ENCODE measurements around the gene ESYT1. TPM values are rescaled to one million over a fixed set of nuclear protein-coding genes. Genes with fewer than 3 reads are reported as not detected.

The ESYT1 gene
- polyA plus RNA-seq, 1 donor from 2014 or later, result 19.6 TPM

- H2AFZ ChIP-seq (ENCODE audit: low read depth, low read length), result no peak overlapping the region
- H3F3A ChIP-seq (ENCODE audit: insufficient read depth, low read length, poor library complexity, severe bottlenecking), result peaks cover 5% of the 10 kb centered on the region
- peaks cover 5% of the 10 kb centered on the region for H4K20me1 ChIP-seq (ENCODE audit: insufficient read depth)
- peaks cover 11% of the 10 kb centered on the region for H3K36me3 ChIP-seq (ENCODE audit: insufficient read depth, low read length)
- no peak for TF ChIP-seq CTCF (IDR thresholded peaks at IDR 0.05; ENCODE audit: poor library complexity, severe bottlenecking)
- no peak for TF ChIP-seq MXI1 (conservative IDR thresholded peaks at IDR 0.05; ENCODE audit: poor library complexity, severe bottlenecking)
- TF ChIP-seq TAF1 (IDR thresholded peaks at IDR 0.05; ENCODE audit: low read depth), result no peak
- TF ChIP-seq EP300 (conservative IDR thresholded peaks at IDR 0.05; ENCODE audit: poor library complexity, severe bottlenecking), result no peak
- TF ChIP-seq REST (IDR thresholded peaks at IDR 0.05; ENCODE audit: borderline replicate concordance), result no peak
- TF ChIP-seq SMC3 (conservative IDR thresholded peaks at IDR 0.05; ENCODE audit: poor library complexity), result no peak
- no peak for TF ChIP-seq POLR2AphosphoS5 (IDR thresholded peaks at IDR 0.05)
- no peak for TF ChIP-seq RAD21 (conservative IDR thresholded peaks at IDR 0.05)
- no peak for TF ChIP-seq EZH2 (IDR thresholded peaks at IDR 0.05; ENCODE audit: borderline replicate concordance, insufficient read depth, low read length, poor library complexity, severe bottlenecking)
- H3K27me3 ChIP-seq (ENCODE audit: insufficient read depth, low read depth, low read length), result no peaks in the 10 kb centered on the region
- no peak overlapping the region for H3K27ac ChIP-seq (ENCODE audit: low read length)
- no peaks in the 10 kb centered on the region for H3K9me3 ChIP-seq (ENCODE audit: low read length)
- H3K79me2 ChIP-seq (replicated peaks; ENCODE audit: insufficient read depth, low read length), result peaks cover 15% of the 10 kb centered on the region
- H3K9ac ChIP-seq (ENCODE audit: low read length), result no peak overlapping the region
- no peak overlapping the region for H3K4me3 ChIP-seq (ENCODE audit: low read length)
- H3K9me2 ChIP-seq (ENCODE audit: insufficient read depth, low read length), result no peaks in the 10 kb centered on the region
- H3K4me2 ChIP-seq (ENCODE audit: low read length), result no peak overlapping the region
Measured at GRCh38 chr12:56164345-56164729, 36.3 kb downstream of the ESYT1 start.

- H3K27me3 ChIP-seq (ENCODE audit: insufficient read depth, low read depth, low read length), result no peaks in the 10 kb centered on the region
- peaks cover 3% of the 10 kb centered on the region for H3K36me3 ChIP-seq (ENCODE audit: insufficient read depth, low read length)
- H4K20me1 ChIP-seq (ENCODE audit: insufficient read depth), result peaks cover 3% of the 10 kb centered on the region
- H3F3A ChIP-seq (ENCODE audit: insufficient read depth, low read length, poor library complexity, severe bottlenecking), result peaks cover 5% of the 10 kb centered on the region
- TF ChIP-seq REST (IDR thresholded peaks at IDR 0.05; ENCODE audit: borderline replicate concordance) (no peak), CTCF (IDR thresholded peaks at IDR 0.05; ENCODE audit: poor library complexity, severe bottlenecking) (no peak), MXI1 (conservative IDR thresholded peaks at IDR 0.05; ENCODE audit: poor library complexity, severe bottlenecking) (no peak), SMC3 (conservative IDR thresholded peaks at IDR 0.05; ENCODE audit: poor library complexity) (no peak), EZH2 (IDR thresholded peaks at IDR 0.05; ENCODE audit: borderline replicate concordance, insufficient read depth, low read length, poor library complexity, severe bottlenecking) (no peak), POLR2AphosphoS5 (IDR thresholded peaks at IDR 0.05) (no peak), EP300 (conservative IDR thresholded peaks at IDR 0.05; ENCODE audit: poor library complexity, severe bottlenecking) (no peak), RAD21 (conservative IDR thresholded peaks at IDR 0.05) (no peak), TAF1 (IDR thresholded peaks at IDR 0.05; ENCODE audit: low read depth) (no peak)
- H3K79me2 ChIP-seq (replicated peaks; ENCODE audit: insufficient read depth, low read length), result peaks cover 5% of the 10 kb centered on the region
- no peaks in the 10 kb centered on the region for H3K9me3 ChIP-seq (ENCODE audit: low read length)
- H3K9me2 ChIP-seq (ENCODE audit: insufficient read depth, low read length), result no peaks in the 10 kb centered on the region
- no peak overlapping the region for H3K4me3 ChIP-seq (ENCODE audit: low read length)
- no peak overlapping the region for H2AFZ ChIP-seq (ENCODE audit: low read depth, low read length)
- H3K9ac ChIP-seq (ENCODE audit: low read length), result no peak overlapping the region
- no peak overlapping the region for H3K27ac ChIP-seq (ENCODE audit: low read length)
- no peak overlapping the region for H3K4me2 ChIP-seq (ENCODE audit: low read length)
Measured at GRCh38 chr12:56165369-56165768, 37.3 kb downstream of the ESYT1 start.
